ENCODE results near the gene SREBF2. TPM values are rescaled to one million over a fixed set of nuclear protein-coding genes. Genes with fewer than 3 reads are reported as not detected.
"Not testable (repeated sequence)": the region's sequence is repeated elsewhere in the genome, so short reads cannot be mapped to it uniquely, and the experiment has no call there.

SREBF2 gene
- total RNA-seq, 6 experiments from 2014 or later = 29.3 to 42.1 (median 37.6) TPM

DNA sequence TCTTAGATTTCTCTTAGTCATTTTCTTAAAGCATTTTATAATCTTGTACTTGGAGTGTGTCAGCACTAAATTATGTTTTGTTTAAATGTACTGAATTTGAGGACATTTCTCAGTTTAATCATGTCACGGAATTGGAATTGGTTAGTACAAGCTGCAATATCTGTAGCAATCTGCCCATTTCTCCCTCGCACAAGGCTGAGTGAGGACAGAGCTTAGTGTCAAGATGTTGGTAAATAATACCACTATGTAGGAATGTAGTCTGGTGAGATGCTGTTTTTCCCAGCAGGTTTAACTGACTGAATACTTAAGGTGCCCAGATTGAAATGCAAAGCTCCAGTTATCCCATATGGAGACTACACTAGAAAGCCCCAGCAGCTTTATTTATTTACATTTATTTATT is 30.6 kb downstream of the SREBF2 start:
- H3K4me3 Mint-ChIP-seq = no peak overlapping the region
- no peaks in the 10 kb centered on the region for H3K9me3 Mint-ChIP-seq
- TF ChIP-seq CTCF (IDR thresholded peaks at IDR 0.05) = no peak
- H3K27ac Mint-ChIP-seq = peak overlapping the region; percentile 88; the same call in 1 of the 2 replicates
- H3K36me3 Mint-ChIP-seq (ENCODE audit: low read depth) = no peaks in the 10 kb centered on the region
- DNase-seq = no peak
- no peaks in the 10 kb centered on the region for H3K27me3 Mint-ChIP-seq (ENCODE audit: insufficient read depth)
- H3K4me1 Mint-ChIP-seq (ENCODE audit: low read depth) = peaks cover 38% of the 10 kb centered on the region

GRCh38 chr22:41868556-41868955 is 35.7 kb downstream of the SREBF2 start:
- no peak for TF ChIP-seq CTCF (IDR thresholded peaks at IDR 0.05)
- no peak overlapping the region for H3K4me3 Mint-ChIP-seq
- no peaks in the 10 kb centered on the region; the same call in 1 of the 2 replicates for H3K36me3 Mint-ChIP-seq (ENCODE audit: low read depth)
- no peaks in the 10 kb centered on the region for H3K27me3 Mint-ChIP-seq (ENCODE audit: insufficient read depth)
- no peak for DNase-seq
- H3K27ac Mint-ChIP-seq = no peak overlapping the region
- H3K9me3 Mint-ChIP-seq = no peaks in the 10 kb centered on the region
- peaks cover 2% of the 10 kb centered on the region for H3K4me1 Mint-ChIP-seq (ENCODE audit: low read depth)

DNA sequence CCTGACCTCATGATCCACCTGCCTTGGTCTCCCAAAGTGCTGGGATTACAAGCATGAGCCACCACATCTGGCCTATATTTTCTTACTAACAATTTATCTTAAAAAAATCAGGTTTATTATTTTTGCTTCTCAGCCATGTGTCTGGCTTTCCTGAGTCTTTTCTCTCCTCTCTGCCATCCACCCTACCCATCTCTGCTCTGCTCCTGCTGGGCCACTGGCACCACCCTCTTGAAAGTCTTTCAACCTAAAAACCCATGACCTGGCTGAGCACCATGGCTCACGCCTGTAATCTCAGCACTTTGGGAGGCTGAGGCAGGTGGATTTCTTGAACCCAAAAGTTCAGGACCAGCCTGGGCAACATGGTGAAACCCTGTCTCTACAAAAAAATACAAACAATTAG is 37.2 kb downstream of the SREBF2 start:
- not testable (repeated sequence) for H3K4me1 Mint-ChIP-seq (ENCODE audit: low read depth); H3K36me3 Mint-ChIP-seq (ENCODE audit: low read depth); H3K9me3 Mint-ChIP-seq; H3K27ac Mint-ChIP-seq; H3K4me3 Mint-ChIP-seq; DNase-seq; H3K27me3 Mint-ChIP-seq (ENCODE audit: insufficient read depth)

- no peaks in the 10 kb centered on the region for H3K9me3 Mint-ChIP-seq
- no peak for DNase-seq
- peaks cover 7% of the 10 kb centered on the region for H3K4me1 Mint-ChIP-seq (ENCODE audit: low read depth)
- TF ChIP-seq CTCF (IDR thresholded peaks at IDR 0.05) = no peak
- H3K27me3 Mint-ChIP-seq (ENCODE audit: insufficient read depth) = no peaks in the 10 kb centered on the region; the same call in 1 of the 2 replicates
- no peak overlapping the region for H3K4me3 Mint-ChIP-seq
- no peaks in the 10 kb centered on the region; the same call in 1 of the 2 replicates for H3K36me3 Mint-ChIP-seq (ENCODE audit: low read depth)
- H3K27ac Mint-ChIP-seq = no peak overlapping the region
Measured at GRCh38 chr22:41870786-41871185, 37.9 kb downstream of the SREBF2 start.

DNA sequence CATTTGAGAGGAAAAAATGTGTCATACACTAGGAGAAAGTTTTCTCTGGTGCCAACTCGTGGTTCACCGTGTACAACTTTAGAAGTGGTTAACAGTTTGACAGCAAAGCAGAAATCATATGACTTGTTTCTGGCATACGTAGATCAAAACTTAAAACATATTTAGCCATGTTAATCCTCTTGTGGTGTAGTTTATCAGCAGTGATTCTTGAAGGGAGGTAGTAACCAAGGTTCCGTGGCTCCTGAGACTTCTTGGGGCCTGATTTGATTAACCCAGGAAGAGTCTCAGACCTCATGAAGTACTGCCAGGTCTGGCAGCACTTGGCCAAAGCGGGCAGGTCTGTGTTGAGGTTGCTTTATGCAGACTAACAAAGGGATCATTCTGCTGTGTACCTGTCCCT is 40.5 kb downstream of the SREBF2 start:
- peaks cover 22% of the 10 kb centered on the region for H3K4me1 Mint-ChIP-seq (ENCODE audit: low read depth)
- no peaks in the 10 kb centered on the region for H3K9me3 Mint-ChIP-seq
- peaks cover 8% of the 10 kb centered on the region for H3K36me3 Mint-ChIP-seq (ENCODE audit: low read depth)
- no peak for TF ChIP-seq CTCF (IDR thresholded peaks at IDR 0.05)
- no peak for DNase-seq
- H3K4me3 Mint-ChIP-seq = no peak overlapping the region
- no peak overlapping the region for H3K27ac Mint-ChIP-seq
- H3K27me3 Mint-ChIP-seq (ENCODE audit: insufficient read depth) = no peaks in the 10 kb centered on the region; the same call in none of the 2 replicates

GRCh38 chr22:41874090-41874489 is 41.2 kb downstream of the SREBF2 start:
- Mint-ChIP-seq H3K27me3 (ENCODE audit: insufficient read depth) (no peaks in the 10 kb centered on the region; the same call in none of the 2 replicates), H3K36me3 (ENCODE audit: low read depth) (peaks cover 9% of the 10 kb centered on the region), H3K4me1 (ENCODE audit: low read depth) (peaks cover 22% of the 10 kb centered on the region), H3K27ac (no peak overlapping the region), H3K9me3 (no peaks in the 10 kb centered on the region), H3K4me3 (no peak overlapping the region)
- DNase-seq = no peak
- no peak for TF ChIP-seq CTCF (IDR thresholded peaks at IDR 0.05)
